Measurements from ENCODE around the gene MYZAP. TPM values are rescaled to one million over a fixed set of nuclear protein-coding genes. Genes with fewer than 3 reads are reported as not detected.

MYZAP gene
- total and polyA plus RNA-seq, 10 of the 15 experiments (the other 5 are each of a cell fraction or from before 2014, with no cell fraction given): not detected

DNA sequence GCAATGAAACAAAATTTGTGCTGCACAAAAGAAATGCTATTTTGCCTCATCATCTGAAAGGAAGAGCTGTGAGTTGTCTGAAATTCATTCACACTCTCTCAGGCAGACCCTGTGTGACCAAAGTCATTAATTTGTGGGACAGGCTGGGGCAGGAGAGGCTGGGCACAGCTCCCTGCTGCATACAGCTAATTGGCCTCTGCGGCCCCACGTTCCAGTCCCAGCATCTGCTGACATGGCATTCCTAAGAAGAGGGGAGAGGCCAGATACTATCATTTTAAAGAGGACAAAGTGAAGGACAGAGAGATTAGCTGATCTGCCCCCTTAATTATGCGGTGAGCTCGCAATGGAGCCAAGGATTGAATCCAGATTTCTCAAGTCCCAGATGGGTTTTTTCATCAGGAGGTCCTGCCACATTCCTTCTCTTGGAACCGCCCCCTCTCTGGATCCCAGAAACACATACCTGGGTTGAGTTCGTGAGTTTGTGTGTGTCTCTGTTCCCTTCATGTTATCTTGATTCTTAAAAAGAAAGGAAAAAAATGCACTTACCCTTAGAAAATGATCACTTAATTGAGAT is 139.9 kb downstream of the MYZAP start (continued):
- TF ChIP-seq, protein P1, sequence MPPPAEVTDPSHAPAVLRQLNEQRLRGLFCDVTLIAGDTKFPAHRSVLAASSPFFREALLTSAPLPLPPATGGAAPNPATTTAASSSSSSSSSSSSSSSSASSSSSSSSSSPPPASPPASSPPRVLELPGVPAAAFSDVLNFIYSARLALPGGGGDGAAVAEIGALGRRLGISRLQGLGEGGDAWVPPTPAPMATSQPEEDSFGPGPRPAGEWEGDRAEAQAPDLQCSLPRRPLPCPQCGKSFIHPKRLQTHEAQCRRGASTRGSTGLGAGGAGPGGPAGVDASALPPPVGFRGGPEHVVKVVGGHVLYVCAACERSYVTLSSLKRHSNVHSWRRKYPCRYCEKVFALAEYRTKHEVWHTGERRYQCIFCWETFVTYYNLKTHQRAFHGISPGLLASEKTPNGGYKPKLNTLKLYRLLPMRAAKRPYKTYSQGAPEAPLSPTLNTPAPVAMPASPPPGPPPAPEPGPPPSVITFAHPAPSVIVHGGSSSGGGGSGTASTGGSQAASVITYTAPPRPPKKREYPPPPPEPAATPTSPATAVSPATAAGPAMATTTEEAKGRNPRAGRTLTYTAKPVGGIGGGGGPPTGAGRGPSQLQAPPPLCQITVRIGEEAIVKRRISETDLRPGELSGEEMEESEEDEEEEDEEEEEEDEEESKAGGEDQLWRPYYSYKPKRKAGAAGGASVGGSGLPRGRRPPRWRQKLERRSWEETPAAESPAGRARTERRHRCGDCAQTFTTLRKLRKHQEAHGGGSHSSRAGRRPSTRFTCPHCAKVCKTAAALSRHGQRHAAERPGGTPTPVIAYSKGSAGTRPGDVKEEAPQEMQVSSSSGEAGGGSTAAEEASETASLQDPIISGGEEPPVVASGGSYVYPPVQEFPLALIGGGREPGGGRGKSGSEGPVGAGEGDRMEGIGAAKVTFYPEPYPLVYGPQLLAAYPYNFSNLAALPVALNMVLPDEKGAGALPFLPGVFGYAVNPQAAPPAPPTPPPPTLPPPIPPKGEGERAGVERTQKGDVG (CRISPR knock-in tag; IDR thresholded peaks at IDR 0.05): no peak
- TF ChIP-seq SREBF1 (IDR thresholded peaks at IDR 0.05; ENCODE audit: low read length) (no peak), BACH1 (IDR thresholded peaks at IDR 0.05; ENCODE audit: borderline replicate concordance) (no peak), ZNF384 (IDR thresholded peaks at IDR 0.05; ENCODE audit: borderline replicate concordance, low read depth, low read length) (no peak), TARDBP (IDR thresholded peaks at IDR 0.05; ENCODE audit: borderline replicate concordance) (no peak), WRNIP1 (IDR thresholded peaks at IDR 0.05; ENCODE audit: borderline replicate concordance, low read depth, low read length) (no peak), CBFB (IDR thresholded peaks at IDR 0.05; ENCODE audit: low read depth) (no peak), MAX (IDR thresholded peaks at IDR 0.05; ENCODE audit: low read depth, low read length) (no peak), NBN (IDR thresholded peaks at IDR 0.05) (no peak), ZSCAN29 (IDR thresholded peaks at IDR 0.05) (no peak), SPI1 (IDR thresholded peaks at IDR 0.05; ENCODE audit: borderline replicate concordance, insufficient read depth, low read depth, low read length) (no peak), BMI1 (IDR thresholded peaks at IDR 0.05; ENCODE audit: borderline replicate concordance) (no peak)
- TF ChIP-seq, protein P2, sequence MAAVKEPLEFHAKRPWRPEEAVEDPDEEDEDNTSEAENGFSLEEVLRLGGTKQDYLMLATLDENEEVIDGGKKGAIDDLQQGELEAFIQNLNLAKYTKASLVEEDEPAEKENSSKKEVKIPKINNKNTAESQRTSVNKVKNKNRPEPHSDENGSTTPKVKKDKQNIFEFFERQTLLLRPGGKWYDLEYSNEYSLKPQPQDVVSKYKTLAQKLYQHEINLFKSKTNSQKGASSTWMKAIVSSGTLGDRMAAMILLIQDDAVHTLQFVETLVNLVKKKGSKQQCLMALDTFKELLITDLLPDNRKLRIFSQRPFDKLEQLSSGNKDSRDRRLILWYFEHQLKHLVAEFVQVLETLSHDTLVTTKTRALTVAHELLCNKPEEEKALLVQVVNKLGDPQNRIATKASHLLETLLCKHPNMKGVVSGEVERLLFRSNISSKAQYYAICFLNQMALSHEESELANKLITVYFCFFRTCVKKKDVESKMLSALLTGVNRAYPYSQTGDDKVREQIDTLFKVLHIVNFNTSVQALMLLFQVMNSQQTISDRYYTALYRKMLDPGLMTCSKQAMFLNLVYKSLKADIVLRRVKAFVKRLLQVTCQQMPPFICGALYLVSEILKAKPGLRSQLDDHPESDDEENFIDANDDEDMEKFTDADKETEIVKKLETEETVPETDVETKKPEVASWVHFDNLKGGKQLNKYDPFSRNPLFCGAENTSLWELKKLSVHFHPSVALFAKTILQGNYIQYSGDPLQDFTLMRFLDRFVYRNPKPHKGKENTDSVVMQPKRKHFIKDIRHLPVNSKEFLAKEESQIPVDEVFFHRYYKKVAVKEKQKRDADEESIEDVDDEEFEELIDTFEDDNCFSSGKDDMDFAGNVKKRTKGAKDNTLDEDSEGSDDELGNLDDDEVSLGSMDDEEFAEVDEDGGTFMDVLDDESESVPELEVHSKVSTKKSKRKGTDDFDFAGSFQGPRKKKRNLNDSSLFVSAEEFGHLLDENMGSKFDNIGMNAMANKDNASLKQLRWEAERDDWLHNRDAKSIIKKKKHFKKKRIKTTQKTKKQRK (IDR thresholded peaks at IDR 0.05; ENCODE audit: low read depth, low read length): no peak
- TF ChIP-seq, protein P3, sequence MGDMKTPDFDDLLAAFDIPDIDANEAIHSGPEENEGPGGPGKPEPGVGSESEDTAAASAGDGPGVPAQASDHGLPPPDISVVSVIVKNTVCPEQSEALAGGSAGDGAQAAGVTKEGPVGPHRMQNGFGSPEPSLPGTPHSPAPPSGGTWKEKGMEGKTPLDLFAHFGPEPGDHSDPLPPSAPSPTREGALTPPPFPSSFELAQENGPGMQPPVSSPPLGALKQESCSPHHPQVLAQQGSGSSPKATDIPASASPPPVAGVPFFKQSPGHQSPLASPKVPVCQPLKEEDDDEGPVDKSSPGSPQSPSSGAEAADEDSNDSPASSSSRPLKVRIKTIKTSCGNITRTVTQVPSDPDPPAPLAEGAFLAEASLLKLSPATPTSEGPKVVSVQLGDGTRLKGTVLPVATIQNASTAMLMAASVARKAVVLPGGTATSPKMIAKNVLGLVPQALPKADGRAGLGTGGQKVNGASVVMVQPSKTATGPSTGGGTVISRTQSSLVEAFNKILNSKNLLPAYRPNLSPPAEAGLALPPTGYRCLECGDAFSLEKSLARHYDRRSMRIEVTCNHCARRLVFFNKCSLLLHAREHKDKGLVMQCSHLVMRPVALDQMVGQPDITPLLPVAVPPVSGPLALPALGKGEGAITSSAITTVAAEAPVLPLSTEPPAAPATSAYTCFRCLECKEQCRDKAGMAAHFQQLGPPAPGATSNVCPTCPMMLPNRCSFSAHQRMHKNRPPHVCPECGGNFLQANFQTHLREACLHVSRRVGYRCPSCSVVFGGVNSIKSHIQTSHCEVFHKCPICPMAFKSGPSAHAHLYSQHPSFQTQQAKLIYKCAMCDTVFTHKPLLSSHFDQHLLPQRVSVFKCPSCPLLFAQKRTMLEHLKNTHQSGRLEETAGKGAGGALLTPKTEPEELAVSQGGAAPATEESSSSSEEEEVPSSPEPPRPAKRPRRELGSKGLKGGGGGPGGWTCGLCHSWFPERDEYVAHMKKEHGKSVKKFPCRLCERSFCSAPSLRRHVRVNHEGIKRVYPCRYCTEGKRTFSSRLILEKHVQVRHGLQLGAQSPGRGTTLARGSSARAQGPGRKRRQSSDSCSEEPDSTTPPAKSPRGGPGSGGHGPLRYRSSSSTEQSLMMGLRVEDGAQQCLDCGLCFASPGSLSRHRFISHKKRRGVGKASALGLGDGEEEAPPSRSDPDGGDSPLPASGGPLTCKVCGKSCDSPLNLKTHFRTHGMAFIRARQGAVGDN (IDR thresholded peaks at IDR 0.05): no peak

Measured in GM12878 (cell line).